HG03159 (cell line): ENCODE data around the gene ITGA5.
"Not testable (repeated sequence)": the region's sequence is repeated elsewhere in the genome, so short reads cannot be mapped to it uniquely, and the experiment has no call there.

Source experiments
- ATAC-seq: cut with Tn5 transposase; IDR thresholded peaks from one replicate; pipeline ENCODE4 v1.9.1; 2021; ENCODE audit warnings: mild to moderate bottlenecking, moderate library complexity; ENCODE audit not compliant: unreplicated experiment

ITGA5 gene

GRCh38 chr12:54356228-54356627 lies 62.8 kb downstream of the ITGA5 start:
- ATAC-seq: no peak

GRCh38 chr12:54355104-54355815 lies 63.8 kb downstream of the ITGA5 start:
- no peak for ATAC-seq

DNA sequence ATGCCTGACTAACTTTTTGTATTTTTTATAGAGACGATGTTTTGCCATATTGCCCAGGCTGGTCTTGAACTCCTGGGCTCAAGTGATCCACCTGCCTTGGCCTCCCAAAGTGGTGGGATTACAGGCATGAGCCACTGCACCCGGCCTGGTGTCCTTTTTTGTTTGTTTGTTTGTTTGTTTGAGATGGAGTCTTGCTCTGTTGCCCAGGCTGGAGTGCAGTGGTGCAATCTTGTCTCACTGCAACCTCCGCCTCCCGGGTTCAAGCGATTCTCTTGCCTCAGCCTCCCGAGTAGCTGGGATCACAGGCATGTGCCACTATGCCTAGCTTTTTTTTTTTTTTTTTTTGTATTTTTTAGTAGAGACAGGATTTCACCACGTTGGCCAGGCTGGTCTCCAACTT lies 64.8 kb downstream of the ITGA5 start:
- not testable (repeated sequence) for ATAC-seq

- no peak for ATAC-seq
Observed at GRCh38 chr12:54352891-54353874, 65.9 kb downstream of the ITGA5 start.

DNA sequence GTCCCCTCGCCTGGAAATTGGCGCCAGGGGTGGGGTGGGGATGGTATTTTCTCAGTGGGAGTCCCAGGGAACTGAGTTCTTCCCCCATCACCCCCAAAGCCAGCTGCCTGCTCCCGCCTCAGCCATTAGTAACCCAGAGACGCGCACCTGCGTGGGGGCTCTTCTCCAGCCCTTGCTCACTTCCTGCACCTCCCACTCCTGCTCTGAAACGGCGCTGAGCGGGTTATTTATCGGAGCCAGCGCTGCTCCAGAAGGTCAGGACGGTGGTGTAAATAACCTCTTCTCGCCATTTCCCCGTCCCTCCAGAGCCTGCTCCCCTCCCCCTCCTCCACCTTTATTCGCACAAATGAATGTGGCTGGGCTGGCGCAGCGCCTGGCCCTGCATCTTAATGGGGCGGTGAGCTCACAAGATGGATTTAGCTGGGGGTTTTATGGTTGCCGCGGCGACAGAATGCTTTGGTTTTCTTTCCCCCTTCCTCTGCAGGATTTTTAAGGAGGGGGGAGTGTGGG lies 67.0 kb downstream of the ITGA5 start:
- ATAC-seq: no peak

DNA sequence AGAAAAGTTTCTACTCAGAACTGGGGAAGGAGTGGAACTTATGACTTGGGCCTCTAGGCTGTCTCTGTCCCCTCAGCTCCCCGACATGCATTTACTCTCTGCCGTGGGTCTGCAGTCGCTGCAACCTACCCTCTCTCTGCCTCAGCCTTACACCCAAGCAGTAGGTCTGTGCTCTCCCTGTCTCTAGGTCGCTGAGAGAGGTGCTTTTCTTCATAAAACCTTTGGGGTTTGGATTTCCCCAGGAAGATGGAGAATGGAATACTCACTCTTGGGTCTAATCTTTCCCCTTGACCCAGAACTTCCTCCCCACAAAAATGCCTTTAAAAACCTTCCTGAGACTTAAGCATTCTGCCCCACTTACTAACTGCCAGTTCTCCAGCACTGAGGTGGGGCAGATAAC lies 67.7 kb downstream of the ITGA5 start:
- ATAC-seq: no peak

GRCh38 chr12:54350743-54351142 lies 68.3 kb downstream of the ITGA5 start:
- ATAC-seq: no peak

DNA sequence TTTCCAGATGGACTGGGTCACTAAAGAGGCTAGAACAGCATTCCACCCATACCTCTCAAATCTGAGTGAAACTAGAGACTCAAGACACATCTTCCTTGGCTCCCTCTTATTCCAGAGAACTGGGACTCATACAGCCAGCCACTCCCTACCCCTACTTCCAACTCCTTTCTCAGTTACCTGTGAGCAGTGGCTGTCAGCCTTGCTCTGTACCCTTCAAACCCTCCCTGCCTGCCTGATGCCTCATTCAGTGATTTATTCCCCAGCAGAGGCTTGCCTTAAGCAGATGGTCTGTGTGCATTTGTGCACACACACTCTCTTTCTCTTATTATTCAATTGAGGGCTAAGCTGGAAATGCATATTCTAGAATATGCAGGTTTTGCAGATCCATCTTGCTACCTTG lies 69.4 kb downstream of the ITGA5 start:
- ATAC-seq: no peak

DNA sequence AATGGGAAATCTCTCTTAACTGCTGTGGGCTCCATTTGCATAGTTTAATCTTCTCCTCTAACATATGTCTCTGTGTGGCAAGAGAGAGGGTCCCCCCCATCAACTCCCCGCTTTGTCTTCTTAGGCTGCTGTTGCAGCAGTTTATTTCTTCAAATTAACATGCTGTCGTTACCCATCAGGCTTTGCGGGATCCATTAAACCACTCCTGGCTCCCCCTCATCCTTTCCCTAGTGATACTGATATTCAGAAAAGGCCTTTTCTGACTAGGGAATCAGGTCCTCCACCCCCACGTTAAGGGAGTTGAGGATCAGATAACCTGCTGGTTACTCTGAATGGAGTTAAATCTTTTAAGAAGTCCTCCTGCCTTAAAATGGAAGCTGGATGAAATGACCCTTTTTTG lies 70.0 kb downstream of the ITGA5 start:
- ATAC-seq: no peak
